ENCODE results near the gene PLCB3.

The PLCB3 gene

DNA sequence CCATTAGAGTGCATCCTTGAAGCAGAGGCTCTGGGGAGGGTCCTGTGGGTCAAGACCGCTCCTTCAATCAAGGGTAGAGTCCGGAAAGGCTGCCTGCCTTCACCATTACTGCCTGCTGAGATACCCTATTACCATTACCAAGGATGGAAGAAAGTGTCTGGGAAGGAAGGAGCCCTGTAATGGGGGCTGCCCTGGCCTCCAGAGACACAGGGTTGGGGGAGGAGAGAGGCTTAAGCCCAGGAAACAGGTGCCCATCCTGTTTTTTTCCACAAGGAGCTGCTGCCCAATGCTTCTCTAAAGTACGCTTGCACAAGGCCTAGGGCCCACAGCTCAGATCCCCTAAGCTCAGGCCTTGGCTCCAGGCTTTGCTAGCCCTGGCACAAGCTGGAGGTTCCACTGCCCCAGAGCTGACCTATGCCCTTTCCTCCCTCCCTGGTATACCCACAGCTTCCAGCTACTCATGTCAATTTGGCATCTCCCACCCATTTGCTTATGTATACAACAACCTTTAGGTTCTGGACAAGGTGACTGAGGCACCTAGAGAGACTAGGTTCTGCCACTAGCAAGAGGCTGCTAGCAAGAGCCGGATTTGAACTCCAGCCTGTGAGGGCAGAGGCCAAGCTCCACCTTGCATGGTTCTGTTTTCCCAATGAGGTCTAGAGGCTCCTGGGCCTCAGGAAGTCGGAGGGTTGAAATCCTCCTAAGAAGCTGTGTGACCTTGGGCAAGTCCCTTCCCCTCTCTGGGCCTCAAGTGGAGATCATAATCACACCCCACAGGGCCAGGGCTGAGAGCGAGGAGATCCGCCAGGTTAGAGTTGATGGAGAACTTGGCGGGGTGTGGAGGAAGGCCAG, 1.5 kb upstream of the PLCB3 start:
- DNase-seq, result no peak
- no peak for ATAC-seq

DNA sequence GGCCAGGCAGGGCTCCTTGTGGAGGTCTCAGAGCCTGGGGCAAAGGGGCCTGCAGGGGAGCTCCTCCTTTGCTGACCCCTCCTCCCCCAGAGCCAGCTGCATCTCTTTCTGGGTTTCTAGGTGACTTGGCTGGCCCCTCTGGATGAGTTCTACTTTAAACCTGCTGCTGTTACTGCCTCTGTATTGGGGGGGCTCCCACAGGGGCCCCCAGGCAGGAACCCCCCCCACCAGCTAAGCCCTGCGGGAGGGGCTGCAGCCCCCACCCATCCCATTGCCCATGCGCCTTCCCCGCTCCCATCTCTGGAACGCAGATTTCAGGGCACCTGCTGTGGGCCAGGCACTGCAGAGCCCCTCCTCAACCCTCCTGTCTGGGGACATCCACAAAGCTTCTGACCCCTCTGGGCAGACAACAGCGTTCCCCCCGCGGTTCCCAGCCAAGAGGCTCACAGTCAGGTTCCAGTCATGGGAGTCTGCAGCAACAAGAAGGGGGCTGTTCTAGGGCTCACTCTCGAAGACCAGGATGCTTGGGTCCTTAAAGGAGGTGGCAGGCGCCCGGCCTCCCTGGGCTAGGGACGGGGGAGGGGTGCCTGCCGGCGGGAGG, 815 bp upstream of the PLCB3 start:
- DNase-seq (no peak), ATAC-seq (no peak)

DNA sequence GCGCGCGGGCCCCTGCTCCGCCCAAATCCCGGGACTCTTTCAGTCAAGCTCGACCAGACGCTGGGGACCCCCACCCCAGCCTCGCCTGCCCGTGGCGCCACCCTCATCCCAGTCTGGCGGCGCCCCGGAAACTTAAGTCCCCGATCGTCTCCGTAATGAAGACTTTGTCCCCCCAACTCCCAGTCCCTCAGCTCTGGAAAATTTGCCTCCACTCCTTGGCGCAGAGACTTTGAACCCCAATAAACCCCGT, 348 bp downstream of the PLCB3 start:
- DNase-seq (no peak), ATAC-seq (no peak)

DNA sequence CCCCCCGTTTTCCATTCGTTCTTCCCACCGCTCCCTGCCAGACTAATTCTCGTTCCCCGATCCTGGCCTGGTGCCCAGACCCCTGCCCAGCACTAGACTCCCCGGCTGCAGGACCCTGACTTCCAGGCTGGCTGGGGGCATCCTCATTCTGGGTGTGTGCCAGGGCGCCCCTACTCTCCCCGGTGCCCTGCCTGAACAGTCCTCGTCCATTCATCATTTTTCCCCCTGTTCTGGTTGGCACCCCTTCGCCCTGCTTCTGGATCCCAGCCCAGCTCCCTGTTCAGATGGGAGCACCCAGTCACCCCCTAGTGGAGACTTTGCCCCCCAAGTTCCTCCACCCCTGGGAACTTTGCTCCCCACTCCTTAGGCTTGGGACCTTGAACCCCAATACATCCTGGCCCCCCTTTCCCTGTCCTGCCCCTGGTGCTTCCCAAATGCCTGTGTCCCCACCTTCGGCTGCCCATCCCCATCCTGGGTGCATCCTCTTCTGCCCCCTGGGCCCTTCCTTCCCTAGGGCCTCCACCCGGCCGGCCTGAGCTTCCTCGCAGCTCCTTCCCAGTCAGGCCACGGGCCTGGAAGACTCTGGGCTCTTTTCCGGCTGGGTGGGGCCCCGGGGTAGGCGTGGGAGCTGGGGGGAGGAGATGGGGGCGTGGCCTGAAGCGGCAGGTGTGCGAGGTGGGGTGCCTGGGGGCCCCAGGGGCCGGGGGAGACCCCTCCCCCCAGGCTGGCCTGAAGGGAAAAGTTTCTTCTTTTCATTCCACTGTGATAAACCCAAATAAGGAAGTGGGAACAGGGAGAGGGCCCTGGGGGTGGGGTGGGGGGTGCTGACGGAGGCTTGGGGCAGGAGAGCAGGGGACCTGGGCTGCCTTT, 908 bp downstream of the PLCB3 start:
- DNase-seq, result peak; percentile 52

DNA sequence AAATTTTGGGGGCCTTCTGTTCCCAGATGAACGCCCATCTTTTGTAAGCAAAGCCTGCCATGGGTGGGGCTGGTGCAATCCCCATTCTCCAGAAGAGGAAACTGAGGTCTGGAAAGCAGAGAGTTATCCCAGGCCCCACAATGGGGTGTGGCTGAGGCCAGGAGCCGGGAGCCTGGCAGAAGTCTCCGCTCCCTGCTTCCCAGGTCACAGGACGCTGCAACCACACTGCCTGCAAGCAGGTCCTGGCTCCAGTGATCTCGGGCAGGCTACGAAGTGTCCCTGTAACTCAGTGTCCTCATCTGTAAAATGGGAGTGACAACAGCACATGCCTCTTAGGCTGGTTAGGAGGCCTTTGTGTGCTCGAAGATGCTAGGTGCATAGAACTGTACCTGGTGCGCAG, 1.7 kb downstream of the PLCB3 start:
- no peak for DNase-seq
- ATAC-seq, result no peak

More for the DNA sequence above, 908 bp downstream of the PLCB3 start:
- ATAC-seq, result no peak

DNA sequence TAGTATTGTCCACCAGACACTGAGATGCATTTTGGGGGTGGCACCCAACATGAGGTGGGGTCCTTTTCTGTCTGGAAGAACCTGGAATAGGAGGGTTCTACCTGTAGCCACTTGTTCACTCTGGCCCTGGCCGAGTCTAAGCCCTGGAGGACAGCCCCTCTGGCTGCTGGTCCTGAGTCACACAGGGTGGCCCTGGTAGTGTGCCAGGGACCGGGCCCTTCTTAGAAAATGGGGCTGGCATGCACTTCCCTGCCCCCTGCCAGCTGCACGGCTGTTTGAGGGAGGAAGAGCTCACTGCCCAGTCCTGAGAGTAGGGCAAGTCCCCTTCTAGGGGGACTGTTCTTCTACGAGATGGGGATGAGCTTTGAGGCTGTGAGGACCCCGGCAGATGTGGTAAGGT, 2.2 kb downstream of the PLCB3 start:
- ATAC-seq (no peak), DNase-seq (no peak)

DNA sequence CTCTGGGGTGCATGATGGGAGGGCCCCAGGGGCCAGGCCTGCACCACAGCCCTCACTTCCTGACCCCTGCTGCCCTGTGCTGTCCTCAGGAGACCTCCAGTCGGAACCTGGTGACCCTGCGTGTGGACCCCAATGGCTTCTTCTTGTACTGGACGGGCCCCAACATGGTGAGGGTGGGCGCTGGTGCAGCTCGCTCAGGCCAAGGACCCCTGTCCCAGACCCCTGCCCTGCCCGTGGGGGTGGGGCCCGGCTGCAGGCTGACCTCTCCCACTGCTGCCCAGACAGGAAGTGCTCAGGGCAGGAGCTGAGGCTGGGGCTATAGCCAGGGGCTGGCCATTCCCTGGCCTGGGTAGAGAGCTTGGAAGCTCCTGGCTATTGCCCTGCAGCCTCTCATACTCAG, 3.0 kb downstream of the PLCB3 start:
- DNase-seq (no peak), ATAC-seq (no peak)

DNA sequence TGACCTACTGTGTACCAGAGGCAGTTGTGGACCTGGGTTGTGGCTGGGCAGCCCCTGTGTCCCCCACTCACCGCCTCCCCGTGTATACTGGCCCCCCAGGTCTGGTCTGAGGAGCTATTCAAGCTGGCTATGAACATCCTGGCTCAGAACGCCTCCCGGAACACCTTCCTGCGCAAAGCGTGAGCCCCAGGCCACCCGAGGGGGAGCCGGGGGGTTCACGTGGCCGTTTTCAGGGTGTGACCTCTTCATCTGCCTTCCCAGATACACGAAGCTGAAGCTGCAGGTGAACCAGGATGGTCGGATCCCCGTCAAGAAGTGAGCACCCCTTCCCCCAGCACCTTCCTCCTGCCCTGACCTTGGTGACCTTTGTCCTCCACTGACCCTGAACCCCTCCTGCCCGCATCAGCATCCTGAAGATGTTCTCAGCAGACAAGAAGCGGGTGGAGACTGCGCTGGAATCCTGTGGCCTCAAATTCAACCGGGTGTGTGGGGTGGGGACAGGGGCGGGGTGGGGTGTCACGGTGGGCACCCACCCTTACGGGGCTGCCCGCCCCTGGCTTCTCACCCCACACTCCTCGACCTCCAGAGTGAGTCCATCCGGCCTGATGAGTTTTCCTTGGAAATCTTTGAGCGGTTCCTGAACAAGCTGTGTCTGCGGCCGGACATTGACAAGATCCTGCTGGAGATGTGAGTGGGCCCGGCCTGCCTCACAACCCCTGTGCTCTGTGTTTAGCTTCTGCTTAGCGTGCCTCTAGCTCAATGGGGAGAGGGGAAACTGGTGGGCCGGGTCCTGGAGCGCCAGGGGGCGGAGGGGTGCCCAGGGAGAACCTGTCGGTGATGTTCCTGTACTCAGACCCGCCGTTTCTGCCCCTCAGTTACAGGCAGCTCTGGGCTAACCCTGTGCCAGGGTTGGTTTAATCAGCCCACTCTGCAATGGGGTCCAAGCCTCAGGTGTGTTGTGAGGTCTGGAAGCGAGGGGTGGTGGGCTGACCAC, 4.1 kb downstream of the PLCB3 start:
- no peak for ATAC-seq
- no peak for DNase-seq

DNA sequence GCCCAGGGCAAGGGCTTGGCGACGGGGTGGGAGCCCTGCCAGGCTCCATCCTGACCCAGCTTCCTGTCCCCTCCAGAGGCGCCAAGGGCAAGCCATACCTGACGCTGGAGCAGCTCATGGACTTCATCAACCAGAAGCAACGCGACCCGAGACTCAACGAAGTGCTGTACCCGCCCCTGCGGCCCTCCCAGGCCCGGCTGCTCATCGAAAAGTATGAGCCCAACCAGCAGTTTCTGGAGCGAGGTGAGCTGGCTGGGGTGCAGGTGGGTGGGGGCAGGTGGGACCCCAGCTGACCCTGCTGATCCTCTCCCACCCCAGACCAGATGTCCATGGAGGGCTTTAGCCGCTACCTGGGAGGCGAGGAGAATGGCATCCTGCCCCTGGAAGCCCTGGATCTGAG, 5.0 kb downstream of the PLCB3 start:
- DNase-seq, result no peak
- no peak for ATAC-seq

DNA sequence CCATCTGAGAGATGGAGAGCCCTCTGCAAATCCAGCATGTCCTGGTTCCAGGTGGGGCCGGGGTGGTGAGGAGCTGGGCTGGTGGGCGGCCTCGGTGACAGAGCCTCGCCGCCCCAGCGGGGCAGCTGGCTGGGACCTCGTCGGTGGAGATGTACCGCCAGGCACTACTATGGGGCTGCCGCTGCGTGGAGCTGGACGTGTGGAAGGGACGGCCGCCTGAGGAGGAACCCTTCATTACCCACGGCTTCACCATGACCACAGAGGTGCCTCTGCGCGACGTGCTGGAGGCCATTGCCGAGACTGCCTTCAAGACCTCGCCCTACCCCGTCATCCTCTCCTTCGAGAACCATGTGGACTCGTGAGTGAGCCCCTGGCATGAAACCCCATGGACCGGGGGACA, 7.0 kb downstream of the PLCB3 start:
- no peak for DNase-seq
- ATAC-seq, result no peak

DNA sequence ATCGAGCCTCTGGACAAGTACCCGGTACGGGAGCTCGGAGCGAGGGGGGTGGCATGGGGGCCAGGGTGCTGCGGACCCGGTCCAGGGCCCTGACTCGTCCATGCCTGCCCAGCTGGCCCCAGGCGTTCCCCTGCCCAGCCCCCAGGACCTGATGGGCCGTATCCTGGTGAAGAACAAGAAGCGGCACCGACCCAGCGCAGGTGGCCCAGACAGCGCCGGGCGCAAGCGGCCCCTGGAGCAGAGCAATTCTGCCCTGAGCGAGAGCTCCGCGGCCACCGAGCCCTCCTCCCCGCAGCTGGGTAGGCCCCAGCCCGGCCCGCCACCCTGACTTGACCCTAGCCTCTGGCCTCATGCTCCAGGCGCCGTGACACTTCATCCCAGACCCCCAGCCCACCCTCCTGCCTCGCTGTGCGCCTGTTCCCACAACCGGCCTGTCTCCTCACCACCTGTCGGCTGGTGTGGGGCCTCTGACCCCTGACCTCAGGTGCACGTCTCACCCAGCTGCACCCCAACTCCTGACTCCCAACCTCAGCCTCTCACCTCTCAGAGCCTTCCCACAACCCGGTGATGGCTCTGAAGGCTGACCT, 7.7 kb downstream of the PLCB3 start:
- ATAC-seq, result no peak

DNA sequence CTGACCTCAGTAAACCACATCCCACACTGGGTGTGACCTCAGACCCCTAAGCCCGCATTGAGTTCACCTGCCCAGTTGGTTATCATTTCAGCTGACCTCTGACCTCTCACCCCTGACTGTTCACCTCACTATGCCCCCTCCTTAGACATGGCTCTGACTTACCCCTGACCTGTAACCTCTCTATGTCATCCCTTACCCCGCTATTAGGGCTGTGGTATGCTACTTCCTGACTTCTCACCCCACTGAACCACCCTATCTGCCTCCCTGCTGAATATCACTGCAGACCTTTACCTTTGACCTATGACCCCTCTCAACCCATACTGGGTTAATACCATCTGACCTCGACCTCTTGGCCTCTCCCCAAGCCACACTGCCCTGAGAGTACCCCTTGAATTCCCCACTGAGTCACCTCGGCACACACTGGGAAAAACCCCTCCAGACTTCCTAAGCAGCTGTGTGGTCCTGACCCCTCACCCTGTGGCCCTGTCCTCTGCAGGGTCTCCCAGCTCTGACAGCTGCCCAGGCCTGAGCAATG, 8.3 kb downstream of the PLCB3 start:
- DNase-seq (no peak), ATAC-seq (peak; percentile 21)

More for the DNA sequence above, 7.7 kb downstream of the PLCB3 start:
- DNase-seq, result no peak

DNA sequence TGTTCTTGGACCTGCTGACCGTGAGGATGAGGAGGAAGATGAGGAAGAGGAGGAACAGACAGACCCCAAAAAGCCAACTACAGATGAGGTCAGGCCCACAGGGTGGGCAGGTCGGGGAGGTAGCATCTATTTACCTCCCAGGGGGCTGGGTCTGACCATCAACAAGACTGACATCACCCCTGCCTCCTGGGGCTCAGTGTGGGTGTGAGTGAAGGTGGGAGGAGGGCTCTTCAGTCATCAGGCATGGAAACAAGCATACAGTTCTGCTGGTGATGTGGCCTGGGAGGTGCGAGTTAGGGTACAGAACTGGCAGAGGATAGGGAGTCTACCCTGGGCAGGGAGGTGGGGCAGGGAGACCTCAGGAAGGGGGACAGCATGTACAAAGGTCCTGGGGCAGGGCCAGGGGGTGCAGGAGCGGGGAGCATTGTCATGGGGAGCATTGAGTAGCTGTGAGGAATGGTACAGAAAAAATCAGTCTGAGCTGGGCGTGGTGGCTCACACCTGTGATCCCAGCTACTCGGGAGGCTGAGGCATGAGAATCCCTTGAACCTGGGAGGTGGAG, 8.9 kb downstream of the PLCB3 start:
- DNase-seq (no peak), ATAC-seq (no peak)

DNA sequence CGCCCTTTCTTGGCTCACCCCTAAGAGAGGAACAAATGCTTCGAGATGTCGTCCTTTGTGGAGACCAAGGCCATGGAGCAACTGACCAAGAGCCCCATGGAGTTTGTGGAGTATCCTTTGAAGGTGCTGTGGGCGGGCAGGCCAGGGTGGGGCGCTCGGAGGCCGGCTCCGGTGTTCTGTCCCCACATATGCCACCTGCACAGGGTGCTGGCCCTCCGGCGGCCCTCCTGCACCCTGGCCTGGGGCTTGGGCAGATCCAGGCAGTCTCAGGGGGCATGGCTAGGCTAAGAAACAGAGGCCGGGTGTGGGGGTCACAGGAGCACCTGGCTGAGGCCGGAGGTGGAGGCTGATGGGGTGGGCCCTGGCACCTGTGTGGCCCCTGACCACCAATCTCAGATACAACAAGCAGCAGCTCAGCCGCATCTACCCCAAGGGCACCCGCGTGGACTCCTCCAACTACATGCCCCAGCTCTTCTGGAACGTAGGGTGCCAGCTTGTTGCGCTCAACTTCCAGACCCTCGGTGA, 10.3 kb downstream of the PLCB3 start:
- no peak for ATAC-seq
- no peak for DNase-seq

DNA sequence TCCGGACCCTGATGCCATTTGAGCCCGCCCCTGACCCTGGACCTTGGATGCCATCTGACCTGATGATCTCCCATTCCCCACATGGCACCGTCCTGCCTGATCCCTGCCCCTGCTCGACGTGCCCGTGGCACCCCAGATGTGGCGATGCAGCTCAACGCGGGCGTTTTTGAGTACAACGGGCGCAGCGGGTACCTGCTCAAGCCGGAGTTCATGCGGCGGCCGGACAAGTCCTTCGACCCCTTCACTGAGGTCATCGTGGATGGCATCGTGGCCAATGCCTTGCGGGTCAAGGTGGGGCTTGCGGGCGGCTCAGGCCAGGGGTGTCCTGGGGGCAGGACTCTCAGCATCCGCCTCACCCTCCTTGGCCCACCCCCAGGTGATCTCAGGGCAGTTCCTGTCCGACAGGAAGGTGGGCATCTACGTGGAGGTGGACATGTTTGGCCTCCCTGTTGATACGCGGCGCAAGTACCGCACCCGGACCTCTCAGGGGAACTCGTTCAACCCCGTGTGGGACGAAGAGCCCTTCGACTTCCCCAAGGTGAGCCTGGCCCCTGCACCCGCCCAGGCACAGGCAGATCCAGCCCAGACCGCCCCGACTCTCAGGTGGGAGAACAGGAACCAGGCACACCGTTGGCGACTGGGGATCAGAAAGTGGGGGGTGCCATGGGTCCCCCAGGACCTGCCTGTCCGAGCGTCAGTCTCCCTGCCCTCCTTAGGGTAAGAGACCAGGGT, 11.1 kb downstream of the PLCB3 start:
- DNase-seq, result no peak

DNA sequence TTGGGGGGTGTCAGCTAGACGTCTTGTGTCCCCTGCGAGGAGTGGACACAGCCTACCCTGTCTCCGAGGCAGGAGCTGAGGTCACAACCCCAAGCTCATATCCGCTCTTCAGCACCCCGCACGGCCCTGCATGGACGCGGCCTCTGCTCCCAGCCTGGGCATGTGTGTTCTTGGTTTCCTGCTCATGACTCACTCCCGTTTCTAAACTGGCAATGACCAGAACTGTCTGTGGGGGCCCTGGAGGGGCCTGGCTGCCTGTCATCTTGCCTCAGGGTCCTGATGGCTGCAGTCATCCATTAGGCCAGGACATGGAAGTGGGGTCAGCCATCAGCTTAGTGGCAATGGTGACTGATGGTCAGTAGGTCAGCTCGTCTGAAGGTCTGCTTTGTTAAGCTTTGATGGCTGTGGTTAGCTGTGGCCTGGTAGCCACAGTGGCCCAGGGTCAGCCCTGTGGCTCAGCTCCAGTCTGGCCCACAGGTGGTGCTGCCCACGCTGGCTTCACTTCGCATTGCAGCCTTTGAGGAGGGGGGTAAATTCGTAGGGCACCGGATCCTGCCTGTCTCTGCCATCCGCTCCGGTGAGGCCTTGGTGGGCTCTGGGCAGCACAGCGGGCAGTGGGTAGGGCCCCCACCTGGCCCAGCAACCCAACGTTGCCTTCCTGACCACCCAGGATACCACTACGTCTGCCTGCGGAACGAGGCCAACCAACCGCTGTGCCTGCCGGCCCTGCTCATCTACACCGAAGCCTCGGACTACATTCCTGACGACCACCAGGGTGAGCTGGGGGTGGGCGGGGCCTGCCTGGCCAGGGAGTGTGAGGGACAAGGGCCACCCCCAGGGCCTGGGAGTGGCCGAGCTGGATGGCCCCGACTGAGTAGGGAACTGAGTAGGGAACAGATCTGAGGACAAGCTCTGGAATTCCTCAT, 12.0 kb downstream of the PLCB3 start:
- ATAC-seq (no peak), DNase-seq (no peak)

More for the DNA sequence above, 11.1 kb downstream of the PLCB3 start:
- ATAC-seq, result no peak

DNA sequence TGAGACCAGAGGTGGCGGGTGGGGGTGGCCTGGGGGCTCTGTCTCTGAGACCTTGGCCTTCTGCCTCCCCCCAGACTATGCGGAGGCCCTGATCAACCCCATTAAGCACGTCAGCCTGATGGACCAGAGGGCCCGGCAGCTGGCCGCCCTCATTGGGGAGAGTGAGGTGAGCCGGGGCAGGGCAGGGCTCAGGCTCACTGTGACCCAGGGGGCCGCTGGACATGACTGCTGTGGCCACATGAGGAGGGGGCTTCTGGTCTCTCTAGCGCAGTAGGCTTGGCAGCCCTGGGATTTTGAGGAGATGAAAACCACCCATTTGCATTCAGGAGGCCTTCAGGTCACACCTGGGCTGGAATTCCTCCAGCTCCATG, 12.6 kb downstream of the PLCB3 start:
- ATAC-seq, result no peak
- DNase-seq, result no peak

DNA sequence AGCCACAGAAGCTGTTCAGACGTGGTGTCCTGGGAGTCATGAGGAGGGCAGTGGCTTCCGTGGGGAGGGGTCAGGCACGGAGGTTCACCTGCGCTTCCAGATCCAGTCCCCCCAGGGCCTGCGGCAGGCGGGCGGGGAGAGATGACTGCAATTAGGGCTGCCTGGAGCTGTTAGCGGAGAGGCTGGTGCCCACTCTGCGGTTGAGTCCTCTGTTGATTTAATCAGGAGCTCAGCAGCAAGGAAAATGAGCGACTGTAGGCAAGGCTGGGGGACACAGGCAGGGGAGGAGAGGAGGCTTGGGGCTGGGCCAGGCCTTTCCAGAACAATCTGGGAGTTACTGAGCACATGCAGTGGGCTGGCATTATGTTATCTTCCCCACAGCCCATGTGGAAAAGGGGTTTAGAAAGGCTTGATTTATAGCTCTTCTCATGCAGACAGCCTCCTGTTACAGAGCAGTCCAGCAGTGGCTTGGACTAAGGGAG, 13.1 kb downstream of the PLCB3 start:
- no peak for ATAC-seq
- no peak for DNase-seq
